ENCODE data around the gene LRRC27.

The LRRC27 gene

DNA sequence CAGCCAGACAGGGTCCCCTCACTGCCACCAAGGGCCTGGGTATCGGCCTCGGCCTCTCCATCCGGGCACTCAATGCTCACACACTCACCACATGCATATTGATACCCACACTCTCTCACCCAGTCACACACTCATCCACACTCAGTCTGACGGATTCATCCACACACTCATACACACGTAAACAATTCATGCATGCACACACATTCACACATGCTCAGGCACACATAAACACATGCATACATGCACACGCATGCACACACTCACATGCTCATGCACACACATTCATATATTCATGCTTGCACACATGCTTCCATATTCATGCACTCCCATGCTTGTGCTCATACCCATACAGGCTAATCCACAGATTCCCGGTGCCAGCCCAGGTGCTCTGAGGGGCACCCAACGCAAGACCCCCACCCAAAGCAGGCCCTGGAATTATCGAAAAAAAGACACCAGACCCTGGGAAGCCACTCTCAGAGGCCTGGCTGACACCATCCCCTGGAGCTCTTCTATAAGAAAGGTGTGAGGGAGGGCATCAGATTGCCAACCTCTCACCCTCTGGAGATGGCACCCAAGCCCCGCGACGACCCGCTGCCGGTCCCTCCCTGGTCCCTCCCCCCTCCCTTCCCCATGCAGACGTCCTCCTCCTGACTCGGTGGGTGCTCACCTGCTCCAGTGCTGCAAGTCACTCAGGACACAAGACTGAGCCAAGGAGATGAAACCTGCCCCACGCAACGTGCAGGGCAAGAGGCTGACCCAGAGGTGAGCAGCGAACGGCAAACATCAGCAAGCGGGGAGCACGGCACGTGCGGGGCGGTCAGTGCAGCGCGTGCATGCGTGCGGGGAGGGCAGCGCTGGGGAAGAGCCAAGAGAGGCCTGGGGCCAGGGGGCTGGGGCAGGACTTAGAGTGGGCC is 39.4 kb upstream of the LRRC27 start:
- TF ChIP-seq, protein P1, sequence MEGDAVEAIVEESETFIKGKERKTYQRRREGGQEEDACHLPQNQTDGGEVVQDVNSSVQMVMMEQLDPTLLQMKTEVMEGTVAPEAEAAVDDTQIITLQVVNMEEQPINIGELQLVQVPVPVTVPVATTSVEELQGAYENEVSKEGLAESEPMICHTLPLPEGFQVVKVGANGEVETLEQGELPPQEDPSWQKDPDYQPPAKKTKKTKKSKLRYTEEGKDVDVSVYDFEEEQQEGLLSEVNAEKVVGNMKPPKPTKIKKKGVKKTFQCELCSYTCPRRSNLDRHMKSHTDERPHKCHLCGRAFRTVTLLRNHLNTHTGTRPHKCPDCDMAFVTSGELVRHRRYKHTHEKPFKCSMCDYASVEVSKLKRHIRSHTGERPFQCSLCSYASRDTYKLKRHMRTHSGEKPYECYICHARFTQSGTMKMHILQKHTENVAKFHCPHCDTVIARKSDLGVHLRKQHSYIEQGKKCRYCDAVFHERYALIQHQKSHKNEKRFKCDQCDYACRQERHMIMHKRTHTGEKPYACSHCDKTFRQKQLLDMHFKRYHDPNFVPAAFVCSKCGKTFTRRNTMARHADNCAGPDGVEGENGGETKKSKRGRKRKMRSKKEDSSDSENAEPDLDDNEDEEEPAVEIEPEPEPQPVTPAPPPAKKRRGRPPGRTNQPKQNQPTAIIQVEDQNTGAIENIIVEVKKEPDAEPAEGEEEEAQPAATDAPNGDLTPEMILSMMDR (IDR thresholded peaks at IDR 0.05) = no peak

DNA sequence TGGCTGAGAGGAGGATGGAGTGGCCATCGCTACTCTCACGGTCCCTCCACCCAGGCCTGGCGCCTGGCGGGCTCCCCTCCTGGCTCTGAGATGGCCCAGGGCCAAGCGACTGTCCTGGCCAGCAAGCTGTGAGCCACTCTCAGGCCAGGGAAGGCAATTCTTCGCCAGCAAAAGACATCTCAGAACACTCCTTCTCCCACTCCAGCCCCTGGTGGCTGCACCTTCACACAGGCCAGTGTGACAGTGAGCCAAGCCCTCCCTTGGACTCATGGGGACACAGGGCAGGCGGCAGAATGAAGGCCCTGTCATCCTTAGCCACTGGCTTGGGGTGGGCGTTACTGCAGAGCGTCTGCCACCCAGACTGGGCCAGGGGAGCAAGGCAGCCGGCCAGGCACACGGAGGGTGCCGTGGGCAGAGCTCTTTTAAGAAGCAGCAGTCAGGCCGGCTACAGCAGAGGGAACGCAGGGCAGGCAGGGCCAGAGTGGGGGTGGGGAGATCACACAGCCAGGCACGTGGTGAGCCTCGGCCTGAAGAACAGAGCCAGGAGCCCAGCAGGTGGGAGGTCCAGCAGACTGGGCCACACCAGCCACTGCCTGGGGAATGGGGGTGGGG is 38.7 kb upstream of the LRRC27 start:
- TF ChIP-seq, protein P1 (IDR thresholded peaks at IDR 0.05) = no peak

DNA sequence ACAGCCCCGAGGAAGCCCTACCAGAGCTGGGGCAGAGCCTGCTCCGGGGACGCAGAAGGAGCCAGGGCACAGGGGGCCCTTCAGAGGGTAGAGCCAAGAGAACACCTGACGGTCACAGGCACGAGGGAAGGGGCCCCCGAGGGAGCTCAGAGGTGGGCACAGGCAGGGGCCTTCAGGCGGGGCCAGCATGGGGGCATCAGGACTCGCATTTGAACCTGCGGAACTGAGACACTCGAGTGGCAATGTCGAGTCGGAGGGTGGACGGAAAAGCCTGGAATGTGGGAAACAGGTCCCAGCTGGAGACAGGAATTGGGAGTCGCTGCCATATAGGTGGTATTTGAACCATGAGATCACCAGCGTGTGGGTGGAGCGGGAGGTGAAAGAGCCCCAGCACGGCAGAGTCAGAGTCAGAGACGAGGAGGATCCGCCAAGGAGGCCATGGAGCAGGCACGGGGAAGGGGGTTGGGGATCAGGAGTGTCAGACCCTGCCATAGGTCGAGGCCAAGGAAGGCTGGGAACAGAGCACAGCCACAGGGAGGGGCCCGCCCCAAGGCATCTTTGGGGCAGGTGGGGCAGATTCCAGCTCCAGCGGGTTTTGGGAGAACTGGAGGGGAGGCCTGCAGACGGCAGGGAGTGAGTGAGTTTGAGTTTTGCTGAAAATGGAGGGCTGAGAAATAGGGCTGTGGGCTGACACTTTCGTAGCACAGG is 38.0 kb upstream of the LRRC27 start:
- TF ChIP-seq, protein P1 (IDR thresholded peaks at IDR 0.05) = no peak

DNA sequence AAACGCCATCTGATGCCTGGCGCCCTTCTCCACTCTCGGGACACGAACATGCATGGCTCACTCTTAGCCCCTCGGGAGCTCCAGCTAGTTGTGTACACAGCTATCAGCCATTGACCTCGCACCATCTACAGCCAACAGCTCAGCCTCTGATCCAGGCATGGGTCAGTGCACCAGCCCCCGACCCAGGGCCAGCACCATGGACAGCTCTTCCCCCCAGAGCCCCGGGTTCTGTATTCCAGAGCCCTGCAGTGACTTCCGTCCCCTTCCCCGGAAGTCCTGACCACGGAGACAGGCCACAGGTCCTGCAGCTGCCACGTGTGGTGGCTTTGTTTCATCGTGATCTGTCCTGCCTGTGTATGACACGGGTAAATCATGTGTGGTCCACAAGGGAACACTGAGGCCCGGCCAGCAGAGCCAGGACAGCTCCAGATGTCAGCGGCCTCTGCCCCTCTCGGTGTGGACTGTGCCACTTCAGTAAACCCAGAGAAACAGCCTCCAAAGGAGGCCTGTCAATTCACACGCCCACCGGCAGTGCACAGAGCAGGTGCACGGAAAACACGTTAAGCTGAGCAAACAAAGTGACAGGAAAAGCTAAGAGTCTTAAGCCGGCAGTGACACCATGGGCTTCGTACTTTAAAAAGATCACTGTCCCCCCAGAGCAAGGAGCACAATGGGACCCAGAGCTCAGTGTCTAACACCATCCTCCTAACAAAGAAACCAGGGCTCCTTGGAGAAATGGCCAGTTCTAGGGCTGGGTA is 37.3 kb upstream of the LRRC27 start:
- TF ChIP-seq, protein P1 (IDR thresholded peaks at IDR 0.05) = no peak

DNA sequence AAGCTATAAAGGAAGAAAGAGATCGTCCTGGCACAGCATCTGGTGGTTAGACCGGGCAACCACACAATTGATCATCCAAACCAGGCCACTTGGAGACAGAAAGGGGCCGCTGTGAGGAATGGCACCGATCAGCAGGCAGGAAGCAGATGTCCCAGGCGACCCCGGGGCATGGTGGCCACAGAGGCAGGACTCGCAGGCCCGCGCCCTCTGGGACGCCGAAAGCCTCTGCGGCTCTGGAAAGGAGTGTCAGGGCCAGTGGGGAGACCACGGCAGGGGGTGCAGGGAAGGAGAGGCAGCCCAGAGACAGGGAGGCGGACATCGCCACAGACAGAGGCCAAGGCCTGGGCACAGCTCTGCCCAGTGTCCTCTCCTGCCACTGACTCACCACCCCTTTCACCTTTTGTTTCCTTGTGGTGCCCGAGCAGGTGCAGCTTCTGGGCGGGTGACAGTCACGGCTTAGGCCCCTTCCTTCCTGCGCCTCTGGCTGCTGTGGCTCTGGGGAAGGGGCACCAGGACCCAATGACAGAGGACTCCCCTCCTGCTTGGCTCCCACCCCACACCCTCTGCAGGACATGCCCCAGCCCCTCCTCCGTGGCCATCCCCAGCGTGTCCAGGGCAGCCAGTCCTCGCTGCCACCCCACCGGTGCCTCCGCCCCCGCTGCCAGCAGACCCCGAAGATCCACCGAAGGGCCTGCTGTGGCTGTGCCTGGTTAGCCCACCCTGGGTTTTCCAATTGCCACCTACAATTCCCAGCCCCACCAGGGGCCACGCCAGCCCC is 35.1 kb upstream of the LRRC27 start:
- TF ChIP-seq, protein P1 (IDR thresholded peaks at IDR 0.05) = no peak

DNA sequence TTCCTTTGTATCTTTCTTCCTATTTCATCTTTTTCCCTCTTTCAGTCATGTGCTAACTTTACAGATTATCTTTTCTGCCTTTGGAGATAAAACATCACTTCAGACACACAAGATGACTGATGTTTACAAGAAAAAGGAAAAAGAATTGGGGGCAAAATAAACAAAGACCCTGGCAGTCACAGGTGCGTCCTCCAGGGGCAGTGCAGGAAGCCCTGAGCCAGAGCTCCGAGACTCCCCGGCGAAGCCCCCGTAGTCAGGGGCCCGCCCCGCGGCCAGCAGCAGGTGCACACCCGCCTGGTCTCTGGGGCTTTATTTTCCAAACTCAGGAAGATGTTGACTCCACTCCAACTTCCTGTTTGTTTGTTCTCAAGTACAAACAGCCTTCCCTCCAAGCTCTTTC is 34.5 kb upstream of the LRRC27 start:
- TF ChIP-seq, protein P1 (IDR thresholded peaks at IDR 0.05) = no peak
